GM12865 (cell line): ENCODE data around the gene ZMYM5.
"Not testable (repeated sequence)": the region's sequence is repeated elsewhere in the genome, so short reads cannot be mapped to it uniquely, and the experiment has no call there.

Experiments used
- DNase-seq: peaks from one replicate; pipeline ENCODE4 v3.0.0; 2010; ENCODE audit warnings: low read depth
- H3K4me3 ChIP-seq: 2 replicates; pipeline ENCODE4 v1.5.1; 2011; ENCODE audit warnings: mild to moderate bottlenecking, low read depth, low read length, control low read depth
- TF ChIP-seq, protein P1 (sequence below): IDR thresholded peaks from 2 replicates; pipeline ENCODE4 v1.5.1; 2011; ENCODE audit warnings: low read length, control low read depth, low read depth, inconsistent platforms; ENCODE audit not compliant: insufficient read depth; ENCODE audit errors: missing control alignments

Gene ZMYM5

DNA sequence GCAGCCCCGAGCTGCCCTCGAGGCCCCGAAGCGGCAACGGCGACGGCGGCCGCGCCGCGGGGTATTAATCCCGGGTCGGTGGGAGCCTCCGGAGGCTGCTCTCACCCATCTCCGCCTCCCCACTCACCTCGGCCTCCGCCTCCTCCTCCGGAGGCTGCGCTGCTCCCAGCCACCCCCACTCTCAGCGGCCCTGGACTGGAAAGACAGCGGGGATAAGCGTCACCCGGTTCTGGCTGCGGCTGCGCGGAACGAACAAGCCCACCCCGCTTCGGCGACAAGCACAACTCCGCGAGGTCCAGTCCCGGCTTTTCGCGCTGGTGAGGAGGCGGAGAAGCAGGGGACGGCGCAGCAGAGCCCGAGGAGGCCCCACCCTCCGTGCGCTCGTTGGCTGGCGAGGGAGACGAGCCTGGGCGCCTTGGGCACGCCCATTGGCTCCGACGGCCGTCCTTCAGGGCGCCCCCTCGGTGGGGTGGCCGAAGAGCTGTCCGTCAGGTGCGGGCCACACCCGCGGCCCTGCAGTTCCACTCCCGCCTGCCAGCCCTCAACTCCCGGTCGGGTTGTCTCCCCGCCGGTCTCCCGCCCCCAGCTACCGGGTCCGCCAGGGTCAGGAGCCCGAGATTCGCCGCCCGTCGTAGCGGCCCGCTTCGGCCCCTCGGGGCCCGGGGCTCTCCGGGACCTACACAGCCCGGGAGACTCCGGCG lies at the start of gene ZMYM5:
TSS of gene ZMYM5 (minus strand) at position 327 of the 701 bp plus-strand sequence. CDS start 11,469 bp downstream, outside the sequence.
- peak; percentile 100 for DNase-seq
- TF ChIP-seq, protein P1, sequence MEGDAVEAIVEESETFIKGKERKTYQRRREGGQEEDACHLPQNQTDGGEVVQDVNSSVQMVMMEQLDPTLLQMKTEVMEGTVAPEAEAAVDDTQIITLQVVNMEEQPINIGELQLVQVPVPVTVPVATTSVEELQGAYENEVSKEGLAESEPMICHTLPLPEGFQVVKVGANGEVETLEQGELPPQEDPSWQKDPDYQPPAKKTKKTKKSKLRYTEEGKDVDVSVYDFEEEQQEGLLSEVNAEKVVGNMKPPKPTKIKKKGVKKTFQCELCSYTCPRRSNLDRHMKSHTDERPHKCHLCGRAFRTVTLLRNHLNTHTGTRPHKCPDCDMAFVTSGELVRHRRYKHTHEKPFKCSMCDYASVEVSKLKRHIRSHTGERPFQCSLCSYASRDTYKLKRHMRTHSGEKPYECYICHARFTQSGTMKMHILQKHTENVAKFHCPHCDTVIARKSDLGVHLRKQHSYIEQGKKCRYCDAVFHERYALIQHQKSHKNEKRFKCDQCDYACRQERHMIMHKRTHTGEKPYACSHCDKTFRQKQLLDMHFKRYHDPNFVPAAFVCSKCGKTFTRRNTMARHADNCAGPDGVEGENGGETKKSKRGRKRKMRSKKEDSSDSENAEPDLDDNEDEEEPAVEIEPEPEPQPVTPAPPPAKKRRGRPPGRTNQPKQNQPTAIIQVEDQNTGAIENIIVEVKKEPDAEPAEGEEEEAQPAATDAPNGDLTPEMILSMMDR = no peak
- peak within 1 kb of the TSS; percentile 90 for H3K4me3 ChIP-seq

DNA sequence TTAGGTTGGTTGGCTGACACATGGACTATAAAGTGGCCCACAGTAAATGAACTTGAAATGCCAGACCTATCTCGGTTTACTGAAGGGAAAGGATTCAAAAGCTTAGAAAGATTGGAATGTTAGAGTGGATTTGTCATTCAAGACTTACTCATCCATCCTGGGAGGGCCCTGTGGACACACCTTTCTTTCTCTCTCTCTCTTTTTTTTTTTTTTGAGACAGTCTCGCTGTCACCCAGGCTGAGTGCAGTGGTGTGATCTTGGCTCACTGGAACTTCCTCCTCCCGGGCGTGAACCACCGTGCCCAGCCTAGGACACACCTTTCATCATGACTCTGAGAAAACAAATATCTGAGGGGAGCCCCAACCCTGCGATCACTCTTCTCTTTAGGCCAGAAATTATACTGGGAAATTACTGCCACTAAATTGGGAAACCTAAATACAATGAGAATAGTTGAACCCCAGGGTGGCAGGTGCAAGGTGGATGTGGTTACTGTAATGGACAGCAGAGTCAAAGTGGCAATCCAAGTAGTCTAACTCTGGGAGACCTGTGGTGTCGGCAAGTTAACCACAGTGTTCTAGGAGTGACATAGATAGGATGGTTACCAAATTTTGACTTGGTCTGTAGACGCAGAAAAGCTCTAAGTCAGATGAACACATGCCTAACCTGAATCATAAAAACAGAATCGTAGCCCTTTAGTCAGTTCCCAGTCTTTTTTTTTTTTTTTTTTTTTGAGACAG lies 47.1 kb upstream of the ZMYM5 start:
- no peak overlapping the region for H3K4me3 ChIP-seq

DNA sequence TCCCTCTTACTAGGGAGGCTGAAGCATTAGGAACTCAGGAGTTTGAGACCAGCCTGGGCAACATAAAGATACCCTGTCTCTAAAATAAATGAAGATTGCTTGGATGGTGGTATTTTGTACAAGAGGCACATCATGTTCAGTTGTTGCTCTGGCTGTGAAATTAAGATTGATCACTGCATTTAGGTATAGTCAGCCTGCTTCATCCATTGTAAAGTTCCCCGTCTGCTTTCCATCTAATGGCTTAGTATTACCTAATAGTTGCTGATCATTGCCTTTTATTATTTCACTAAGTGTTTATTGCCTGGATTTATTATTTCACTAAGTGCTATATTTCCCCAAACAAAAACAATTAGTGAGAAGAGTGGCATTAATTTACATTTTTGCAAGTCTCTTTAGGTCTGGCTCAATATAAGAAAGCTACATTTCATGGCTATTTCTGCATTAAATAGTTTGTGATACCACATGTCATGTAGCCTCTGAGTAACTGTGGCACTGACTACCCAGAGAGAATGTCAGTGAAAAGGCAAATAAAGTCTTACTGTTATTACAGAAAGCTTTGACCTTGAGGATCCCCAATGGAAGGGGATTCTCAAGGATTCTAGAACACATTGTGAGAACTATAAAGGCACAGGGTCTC lies 45.0 kb upstream of the ZMYM5 start:
- DNase-seq = no peak
- TF ChIP-seq, protein P1 = no peak
- H3K4me3 ChIP-seq = no peak overlapping the region

More for the DNA sequence above, 47.1 kb upstream of the ZMYM5 start:
- TF ChIP-seq, protein P1 = no peak
- peak; percentile 8 for DNase-seq

DNA sequence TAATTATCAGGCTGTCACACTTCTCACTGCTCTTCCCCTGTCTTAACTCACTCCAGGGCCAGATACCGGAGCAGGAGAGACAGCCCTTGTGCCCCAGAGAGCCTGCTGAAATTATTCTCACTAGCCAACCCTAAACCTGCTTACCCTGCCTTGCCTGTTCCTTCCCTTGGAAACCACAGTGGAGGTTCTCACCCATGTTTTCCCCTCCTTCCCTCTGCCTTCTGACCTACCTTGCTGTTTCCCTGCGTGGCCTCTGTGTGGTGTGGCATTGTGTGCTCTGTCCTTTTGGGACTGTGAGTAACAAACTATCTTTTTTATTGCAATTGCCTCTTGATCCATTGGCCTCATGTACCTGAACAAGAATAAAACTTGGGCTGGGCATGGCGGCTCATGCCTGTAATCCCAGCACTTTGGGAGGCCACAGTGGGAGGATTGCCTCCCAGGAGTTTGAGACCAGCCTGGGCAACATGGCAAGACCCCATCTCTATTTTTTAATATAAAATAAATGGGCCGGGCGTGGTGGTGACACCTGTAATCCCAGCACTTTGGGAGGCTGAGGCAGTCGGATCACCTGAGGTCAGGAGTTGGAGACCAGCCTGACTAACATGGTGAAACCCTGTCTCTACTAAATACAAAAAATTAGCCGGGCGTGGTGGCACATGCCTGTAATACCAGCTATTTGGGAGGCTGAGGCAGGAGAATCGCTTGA lies 42.2 kb upstream of the ZMYM5 start:
- not testable (repeated sequence) for DNase-seq, H3K4me3 ChIP-seq

DNA sequence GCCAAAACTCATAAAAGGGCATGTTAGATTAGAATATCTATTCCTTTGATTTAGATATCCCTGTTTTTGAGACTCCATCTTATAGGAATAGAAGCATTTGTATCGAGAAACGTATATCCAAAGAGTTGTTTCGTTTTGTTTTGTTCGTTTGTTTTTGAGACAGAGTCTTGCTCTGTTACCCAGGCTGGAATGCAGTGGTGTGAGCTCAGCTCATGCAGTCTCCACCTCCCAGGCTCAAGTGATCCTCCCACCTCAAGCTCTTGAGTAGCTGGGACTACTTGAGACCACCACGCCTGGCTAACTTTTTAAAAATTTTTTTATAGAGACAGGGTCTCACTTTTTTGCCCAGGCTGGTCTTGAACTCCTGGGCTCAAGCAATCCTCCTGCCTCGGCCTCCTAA lies 26.6 kb upstream of the ZMYM5 start:
- DNase-seq = no peak
- TF ChIP-seq, protein P1 = no peak
- H3K4me3 ChIP-seq = no peak overlapping the region

DNA sequence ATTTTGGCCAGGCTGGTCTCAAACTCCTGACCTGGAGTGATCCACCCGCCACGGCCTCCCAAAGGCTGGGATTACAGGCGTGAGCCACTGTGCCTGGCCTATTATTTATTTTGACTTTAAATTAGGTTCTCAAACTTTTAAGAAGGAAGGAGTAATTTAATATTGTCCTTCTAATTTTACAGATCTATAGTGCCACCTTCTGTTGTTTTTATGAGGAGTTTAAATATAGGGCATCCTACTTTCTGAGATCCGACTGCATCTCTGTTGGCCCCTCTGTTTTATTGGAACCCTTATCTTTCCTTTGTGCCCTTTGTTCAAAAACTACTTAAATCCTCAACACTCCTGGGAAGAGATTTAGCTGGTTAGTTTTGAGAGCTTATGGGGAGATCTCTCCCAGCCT lies 25.4 kb upstream of the ZMYM5 start:
- TF ChIP-seq, protein P1 = peak; percentile 3
- DNase-seq = no peak
- H3K4me3 ChIP-seq = no peak overlapping the region

DNA sequence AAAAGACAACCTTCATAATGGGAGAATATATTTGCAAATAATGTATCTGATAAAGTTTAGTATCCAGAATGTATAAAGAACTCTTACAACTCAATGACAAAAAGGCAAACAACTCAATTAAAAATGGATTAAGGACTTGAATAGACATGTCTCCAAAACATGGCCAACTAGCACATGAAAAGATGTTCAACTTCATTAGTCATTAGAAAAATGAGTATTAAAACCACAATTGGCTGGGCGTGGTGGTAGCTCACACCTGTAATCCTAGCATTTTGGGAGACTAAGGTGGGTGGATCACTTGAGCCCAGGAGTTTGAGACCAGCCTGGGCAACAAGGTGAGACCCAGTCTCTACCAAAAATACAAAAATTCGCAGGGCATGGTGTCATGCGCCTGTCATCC lies 18.8 kb upstream of the ZMYM5 start:
- TF ChIP-seq, protein P1 = no peak
- no peak for DNase-seq
- H3K4me3 ChIP-seq = no peak overlapping the region
